GM21423 (cell line): Measurements from ENCODE around the gene DICER1.
"Not testable (repeated sequence)": the region's sequence is repeated elsewhere in the genome, so short reads cannot be mapped to it uniquely, and the experiment has no call there.

ENCODE experiments used
- ATAC-seq: cut with Tn5 transposase; IDR thresholded peaks from one replicate; pipeline ENCODE4 v1.9.1; 2021; ENCODE audit warnings: mild to moderate bottlenecking, moderate library complexity; ENCODE audit not compliant: unreplicated experiment

Gene DICER1

DNA sequence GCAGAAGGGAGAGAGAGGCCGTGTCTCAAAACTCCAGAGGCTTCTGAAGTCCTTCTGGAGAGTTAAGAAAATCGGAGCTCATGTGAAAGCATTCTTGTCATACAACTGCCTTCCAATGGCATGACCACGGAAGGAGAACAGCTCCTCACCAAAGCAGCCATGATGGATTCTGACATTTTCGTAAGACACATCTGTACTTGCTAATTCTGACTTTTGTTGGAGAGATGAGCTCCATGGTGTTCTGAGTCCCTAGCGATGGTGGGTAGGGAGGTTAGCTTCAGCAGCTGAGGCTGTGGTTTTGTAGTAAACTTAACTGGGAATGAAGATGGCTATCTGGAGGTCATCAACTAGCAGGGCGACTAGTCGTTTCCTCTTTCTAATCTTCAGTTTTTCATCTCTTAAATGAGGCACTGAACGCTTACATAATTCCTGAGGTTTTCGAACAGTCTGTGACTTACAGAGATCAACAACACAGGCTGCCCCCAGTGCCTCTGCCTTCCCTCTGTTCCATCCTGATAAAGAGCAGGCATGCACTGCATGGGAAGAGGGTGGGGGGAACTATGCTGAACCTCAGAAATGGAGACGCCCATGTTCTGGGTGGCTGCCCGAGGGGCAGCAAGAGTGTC, 28.6 kb upstream of the DICER1 start:
- ATAC-seq = no peak

- ATAC-seq = no peak
These were observed 27.9 kb upstream of the DICER1 start for GRCh38 chr14:95185033-95185766.

- no peak for ATAC-seq
These were observed 27.1 kb upstream of the DICER1 start for GRCh38 chr14:95184413-95184790.

GRCh38 chr14:95183532-95184412, 26.4 kb upstream of the DICER1 start:
- ATAC-seq = no peak

DNA sequence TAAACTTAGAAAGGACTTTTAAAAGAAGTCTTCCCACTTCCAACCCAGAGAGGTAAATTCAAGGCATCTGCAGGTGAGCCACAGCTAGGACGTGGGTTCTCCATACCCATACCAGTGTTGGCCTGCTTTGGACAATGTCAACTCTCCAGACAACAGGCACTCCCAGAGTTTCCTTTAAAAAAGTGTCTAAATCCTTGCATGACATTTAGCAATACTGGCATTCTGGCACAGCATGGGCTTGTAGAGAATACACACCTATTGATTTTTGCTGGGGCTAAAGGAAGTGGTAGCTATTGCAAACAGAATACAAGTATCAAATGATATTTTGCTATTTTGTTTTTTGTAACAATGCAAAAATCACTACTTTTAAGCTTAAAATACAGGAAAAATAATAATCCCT, 25.8 kb upstream of the DICER1 start:
- ATAC-seq = no peak

DNA sequence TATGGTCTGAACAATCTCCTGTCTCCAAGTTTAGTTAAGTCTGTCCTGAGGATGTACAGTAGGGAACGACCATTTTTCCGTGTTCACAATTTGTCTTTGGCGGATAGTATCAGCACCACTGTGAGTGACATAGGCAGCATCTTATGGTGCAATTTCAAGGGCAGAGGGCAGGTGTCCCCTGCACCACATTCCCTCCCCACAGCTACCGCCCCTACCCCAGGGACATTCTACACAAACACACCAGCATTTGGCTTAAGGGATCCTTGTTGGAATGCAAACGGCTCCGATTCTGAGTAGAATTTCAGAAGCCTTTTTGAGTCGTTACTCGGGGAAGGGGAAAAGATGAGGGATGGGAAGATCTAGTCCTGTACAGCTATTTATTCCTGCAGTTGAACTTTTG, 25.1 kb upstream of the DICER1 start:
- ATAC-seq = no peak

- no peak for ATAC-seq
These were observed 23.8 kb upstream of the DICER1 start for GRCh38 chr14:95180966-95181741.

DNA sequence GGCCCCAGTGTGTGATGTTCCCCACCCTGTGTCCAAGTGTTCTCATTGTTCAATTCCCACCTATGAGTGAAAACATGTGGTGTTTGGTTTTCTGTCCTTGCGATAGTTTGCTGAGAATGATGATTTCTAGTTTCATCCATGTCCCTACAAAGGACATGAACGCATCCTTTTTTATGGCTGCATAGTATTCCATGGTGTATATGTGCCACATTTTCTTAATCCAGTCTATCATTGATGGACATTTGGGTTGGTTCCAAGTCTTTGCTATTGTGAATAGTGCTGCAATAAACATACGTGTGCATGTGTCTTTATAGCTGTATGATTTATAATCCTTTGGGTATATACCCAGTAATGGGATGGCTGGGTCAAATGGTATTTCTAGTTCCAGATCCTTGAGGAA, 18.3 kb upstream of the DICER1 start:
- ATAC-seq = not testable (repeated sequence)

DNA sequence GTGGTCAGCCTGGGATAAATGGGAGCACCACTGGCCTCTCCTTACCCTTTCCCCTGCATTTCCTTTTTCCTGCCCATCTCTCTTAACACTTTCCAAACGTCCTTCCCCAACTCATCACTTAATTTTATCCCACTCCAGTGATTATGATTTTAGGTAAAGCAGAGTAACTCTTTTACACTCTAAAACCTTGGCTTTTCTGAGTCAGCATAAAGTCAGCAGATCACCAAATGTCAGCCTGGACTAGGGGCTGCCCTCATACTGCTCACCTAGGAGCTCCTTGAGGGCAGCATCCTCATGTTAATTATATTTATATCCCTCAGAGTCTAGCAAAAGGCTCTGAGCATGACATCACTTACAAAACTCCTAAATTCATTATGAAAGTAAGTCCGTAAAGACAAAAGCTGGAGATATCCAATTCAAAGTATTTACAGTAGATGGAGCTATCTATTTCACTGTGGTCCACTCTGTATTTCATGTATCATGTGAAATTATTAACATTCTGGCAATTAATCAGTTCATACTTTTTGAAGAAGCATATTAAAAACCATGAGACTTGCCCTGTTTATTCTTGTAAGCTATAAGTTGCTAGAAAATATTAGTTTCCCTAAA, 17.0 kb upstream of the DICER1 start:
- ATAC-seq = no peak

DNA sequence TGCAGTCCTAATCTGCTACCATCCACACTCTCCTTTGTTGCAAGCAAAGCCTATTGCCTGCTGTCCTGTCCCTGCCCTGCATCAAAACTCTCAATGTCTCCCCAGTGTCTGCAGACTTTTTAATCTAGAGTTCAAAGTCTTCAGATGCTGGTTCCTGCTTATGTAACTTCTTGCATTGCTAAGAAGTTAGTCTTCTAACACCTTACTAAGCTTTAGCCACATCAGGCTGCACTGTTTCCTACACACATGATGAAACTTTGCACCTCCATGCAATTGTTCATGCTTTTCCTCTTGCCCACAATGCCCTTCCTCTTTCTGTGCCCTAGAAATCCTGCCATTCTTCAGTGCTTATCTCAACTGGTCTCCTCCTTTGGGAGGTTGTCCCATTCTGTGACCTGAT, 16.2 kb upstream of the DICER1 start:
- no peak for ATAC-seq

DNA sequence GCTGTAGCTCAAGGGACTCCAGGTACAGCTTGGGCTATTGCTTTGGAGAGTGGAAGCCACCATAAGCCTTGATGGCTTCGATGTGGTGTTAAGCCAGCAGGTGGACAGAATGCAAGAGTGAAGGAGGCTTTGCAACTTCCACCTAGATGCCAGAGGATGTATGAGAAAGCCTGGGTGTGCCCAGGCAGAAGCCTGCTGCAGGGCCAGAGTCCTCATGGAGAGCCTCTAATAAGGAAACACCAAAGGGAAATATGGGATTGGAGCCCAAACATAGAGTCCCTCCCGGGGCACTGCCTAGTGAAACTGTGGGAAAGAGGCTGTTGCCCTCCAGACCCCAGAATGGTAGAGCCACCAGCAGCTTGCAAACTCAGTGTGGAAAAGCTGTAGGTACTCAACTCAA, 9.8 kb upstream of the DICER1 start:
- ATAC-seq = no peak

DNA sequence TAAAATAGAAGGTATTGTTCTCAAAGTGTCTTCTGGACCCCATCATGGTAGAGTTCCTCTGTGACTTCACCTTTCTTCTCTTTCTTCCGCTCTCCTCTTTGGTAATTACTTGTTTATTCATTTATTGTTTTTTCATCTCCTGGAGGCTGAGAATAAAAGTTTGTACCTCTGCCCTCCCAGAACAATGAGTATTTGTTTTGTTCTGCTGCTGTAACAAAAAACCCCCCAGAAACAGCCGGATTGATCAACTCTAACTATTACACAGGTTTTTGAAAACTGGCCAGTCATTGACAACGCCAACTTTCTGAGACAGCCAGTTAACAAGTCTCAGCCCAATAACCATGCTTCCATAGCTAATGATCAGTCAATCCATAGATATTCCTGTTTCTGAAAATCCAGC, 8.2 kb upstream of the DICER1 start:
- no peak for ATAC-seq

DNA sequence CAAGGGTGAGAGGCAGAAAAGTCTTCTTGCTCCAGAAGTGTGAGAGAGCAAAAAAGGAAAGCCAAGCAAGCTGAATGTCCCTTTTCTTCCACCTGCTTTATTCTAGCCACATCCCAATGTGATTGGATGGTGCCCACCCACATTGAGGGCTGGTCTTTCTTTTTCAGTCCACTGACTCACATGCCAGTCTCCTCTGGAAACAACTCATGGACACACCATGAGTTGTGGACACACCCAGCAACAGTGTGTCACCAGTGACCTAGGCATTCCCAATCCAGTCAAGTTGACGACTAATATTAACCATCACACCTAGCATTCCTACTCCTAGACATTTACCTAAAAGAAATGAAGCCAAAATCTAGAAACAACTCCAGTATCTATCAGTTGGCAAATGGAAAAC, 7.2 kb upstream of the DICER1 start:
- no peak for ATAC-seq

DNA sequence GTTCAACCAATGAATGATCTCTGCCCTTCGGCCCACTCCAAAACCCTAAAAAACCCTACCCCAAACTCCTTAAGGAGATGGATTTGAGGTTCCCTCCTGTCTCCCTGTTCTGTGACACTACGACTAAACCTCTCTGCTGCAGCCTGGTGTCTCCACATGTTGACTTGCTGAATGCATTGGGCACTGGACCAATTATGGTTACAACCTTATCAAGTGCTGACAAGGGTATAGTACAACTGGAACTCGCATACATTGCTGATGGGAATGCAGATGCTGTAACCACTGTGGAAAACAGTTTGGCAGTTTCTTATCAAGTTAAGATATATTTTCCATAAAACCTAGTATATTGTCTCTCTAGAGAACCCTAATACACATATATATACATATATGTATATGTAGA, 6.3 kb upstream of the DICER1 start:
- ATAC-seq = no peak

- ATAC-seq = no peak
These were observed 5.8 kb upstream of the DICER1 start for GRCh38 chr14:95163132-95163531.

DNA sequence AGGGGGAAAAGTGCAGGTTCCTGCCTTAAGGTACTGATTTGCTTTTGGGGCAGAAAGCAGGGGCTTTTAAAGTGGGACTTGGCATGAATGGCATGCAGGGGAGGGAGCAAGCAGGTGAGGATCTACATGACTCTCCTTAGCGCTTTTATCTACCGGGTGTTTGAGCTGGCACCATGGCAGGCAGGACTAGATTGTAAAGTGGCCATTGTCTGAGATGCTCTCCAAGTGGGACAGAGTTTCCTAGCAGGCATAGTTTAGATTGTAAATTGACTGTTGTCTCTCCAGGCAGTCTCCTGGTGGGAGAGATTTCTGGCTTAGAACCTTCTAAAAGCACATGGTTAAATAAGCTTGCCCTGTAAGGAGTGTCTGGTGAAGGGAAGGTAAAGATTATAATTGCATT, 5.3 kb upstream of the DICER1 start:
- ATAC-seq = no peak

GRCh38 chr14:95157048-95157326, 342 bp downstream of the DICER1 start:
- ATAC-seq = no peak

GRCh38 chr14:95156161-95157047, 925 bp downstream of the DICER1 start:
- ATAC-seq = peak; percentile 29

GRCh38 chr14:95155045-95155444, 2.3 kb downstream of the DICER1 start:
- no peak for ATAC-seq

- ATAC-seq = no peak
These were observed 3.5 kb downstream of the DICER1 start for GRCh38 chr14:95153866-95154265.
